GM19099 (cell line): ENCODE results near the gene FTSJ1.

ENCODE experiments used
- POLR2A ChIP-seq: IDR thresholded peaks from 3 replicates; pipeline ENCODE4 v1.6.1; 2011; ENCODE audit warnings: low read depth; ENCODE audit not compliant: insufficient read length; ENCODE audit errors: extremely low read depth

FTSJ1 gene

GRCh38 chrX:48532161-48532560, 56.2 kb downstream of the FTSJ1 start:
- TF ChIP-seq POLR2A = no peak

GRCh38 chrX:48533165-48533564, 57.2 kb downstream of the FTSJ1 start:
- no peak for TF ChIP-seq POLR2A
